Esophagus muscularis mucosa (tissue), 4 donors: ENCODE data around the gene SLC22A17. TPM values are rescaled to one million over a fixed set of nuclear protein-coding genes. Genes with fewer than 3 reads are reported as not detected.
"Not testable (repeated sequence)": the region's sequence is repeated elsewhere in the genome, so short reads cannot be mapped to it uniquely, and the experiment has no call there.

Source experiments
- DNase-seq: peaks from one replicate; pipeline ENCODE4 v3.0.0-alpha.2; 2017; ENCODE audit errors: extremely low spot score
- H3K27ac ChIP-seq, 4 donors: fragments of 200-600 bp; sonication (generic); replicated peaks in 1 of 4; 1 replicate in 3 of 4; 2 replicates in 1 of 4; pipeline ENCODE4 v1.5.1; 2016 to 2019; ENCODE audit warnings: mild to moderate bottlenecking in 1 of 4
- H3K27me3 ChIP-seq, 4 donors: fragments of 200-600 bp; sonication (generic); one replicate each; pipeline versions ENCODE4 v1.5.1 to v1.6.0; 2016 to 2019
- H3K36me3 ChIP-seq, 4 donors: fragments of 200-600 bp; sonication (generic); one replicate each; pipeline ENCODE4 v1.5.1; 2016 to 2019
- H3K4me1 ChIP-seq, 4 donors: fragments of 200-600 bp; sonication (generic); one replicate each; pipeline ENCODE4 v1.5.1; 2016 to 2019
- H3K4me3 ChIP-seq, 4 donors: fragments of 200-600 bp; sonication (generic); 1 replicate in 2 of 4; 2 replicates in 2 of 4; pipeline ENCODE4 v1.5.1; 2016 to 2019; ENCODE audit warnings: mild to moderate bottlenecking in 4 of 4, moderate library complexity in 1 of 4
- H3K9me3 ChIP-seq, 4 donors: fragments of 200-600 bp; sonication (generic); 1 replicate in 3 of 4; 2 replicates in 1 of 4; pipeline ENCODE4 v1.5.1; 2016 to 2019
- EP300 ChIP-seq: sonication (generic); formaldehyde crosslinking; IDR thresholded peaks from one replicate; pipeline ENCODE4 v1.6.1; 2017; ENCODE audit warnings: antibody characterized with exemption
- POLR2A ChIP-seq: fragments of 450-650 bp; IDR thresholded peaks from one replicate; pipeline ENCODE4 v1.6.1; 2017; ENCODE audit warnings: antibody characterized with exemption, moderate library complexity, mild to moderate bottlenecking, low read depth
- POLR2AphosphoS5 ChIP-seq, 2 donors: sonication (generic); formaldehyde crosslinking; IDR thresholded peaks; one replicate each; pipeline ENCODE4 v1.6.1; 2017; ENCODE audit warnings: antibody characterized with exemption in 2 of 2
- WGBS: methylation state at CpG from one replicate; pipeline ENCODE4 v1.1.5; 2018; 5-methylcytosine and 5-hydroxymethylcytosine counted together
- intact Hi-C: fragments of 100-400 bp; cut with DNase I; formaldehyde crosslinking; loops from one replicate; pipeline ENCODE4 v1.15.1; 2023
- total RNA-seq, 4 donors: library from RNA; depleted of rRNA; stranded (reverse); fragments of >200 nt; gene quantifications; one replicate each; pipeline versions ENCODE4 v1.1.0 to v1.2.1, GENCODE V29; 2016
- TF ChIP-seq, protein P1 (sequence below), 3 experiments: fragments of 200-600 bp in 2 of 3; fragments of 450-650 bp in 1 of 3; sonication (generic) in 2 of 3; IDR thresholded peaks; one replicate each; pipeline ENCODE4 v1.5.1; 2017 to 2019; ENCODE audit warnings: antibody characterized with exemption in 3 of 3, mild to moderate bottlenecking in 2 of 3, moderate library complexity in 1 of 3

Gene SLC22A17
- total RNA-seq, result 10 to 100 TPM; 12.5 to 36.9 (median 24.9) TPM

- Histone ChIP-seq H3K27ac (peak within 1 kb of the TSS; percentile 27 to 81 (median 60)), H3K36me3 (peaks cover 0 to 19% (median 7%) of the 10 kb centered on the region in 4 donors), H3K9me3 (no peaks in the 10 kb centered on the region), H3K4me1 (peaks cover 10 to 22% (median 21%) of the 10 kb centered on the region in 4 donors), H3K4me3 (peak within 1 kb of the TSS; percentile 62 to 88 (median 70)), H3K27me3 (no peaks in the 10 kb centered on the region)
- DNase-seq, result no peak
- intact Hi-C loops, result no loop called here
- 1% methylated on average over 29 of the region's 42 CpGs for WGBS
- peak; percentile 94 for TF ChIP-seq POLR2AphosphoS5 (IDR thresholded peaks at IDR 0.05)
- no peak for TF ChIP-seq POLR2A
- TF ChIP-seq, protein P1, sequence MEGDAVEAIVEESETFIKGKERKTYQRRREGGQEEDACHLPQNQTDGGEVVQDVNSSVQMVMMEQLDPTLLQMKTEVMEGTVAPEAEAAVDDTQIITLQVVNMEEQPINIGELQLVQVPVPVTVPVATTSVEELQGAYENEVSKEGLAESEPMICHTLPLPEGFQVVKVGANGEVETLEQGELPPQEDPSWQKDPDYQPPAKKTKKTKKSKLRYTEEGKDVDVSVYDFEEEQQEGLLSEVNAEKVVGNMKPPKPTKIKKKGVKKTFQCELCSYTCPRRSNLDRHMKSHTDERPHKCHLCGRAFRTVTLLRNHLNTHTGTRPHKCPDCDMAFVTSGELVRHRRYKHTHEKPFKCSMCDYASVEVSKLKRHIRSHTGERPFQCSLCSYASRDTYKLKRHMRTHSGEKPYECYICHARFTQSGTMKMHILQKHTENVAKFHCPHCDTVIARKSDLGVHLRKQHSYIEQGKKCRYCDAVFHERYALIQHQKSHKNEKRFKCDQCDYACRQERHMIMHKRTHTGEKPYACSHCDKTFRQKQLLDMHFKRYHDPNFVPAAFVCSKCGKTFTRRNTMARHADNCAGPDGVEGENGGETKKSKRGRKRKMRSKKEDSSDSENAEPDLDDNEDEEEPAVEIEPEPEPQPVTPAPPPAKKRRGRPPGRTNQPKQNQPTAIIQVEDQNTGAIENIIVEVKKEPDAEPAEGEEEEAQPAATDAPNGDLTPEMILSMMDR (IDR thresholded peaks at IDR 0.05), result peak in 2 of 3 experiments; percentile 11 to 40
- TF ChIP-seq EP300, result no peak
Measured at GRCh38 chr14:23352506-23353432, at the start of gene SLC22A17. SLC22A17 (minus strand) TSS chr14:23352887.

- DNase-seq, result no peak
Measured at GRCh38 chr14:23401291-23401690, 48.6 kb upstream of the SLC22A17 start.

DNA sequence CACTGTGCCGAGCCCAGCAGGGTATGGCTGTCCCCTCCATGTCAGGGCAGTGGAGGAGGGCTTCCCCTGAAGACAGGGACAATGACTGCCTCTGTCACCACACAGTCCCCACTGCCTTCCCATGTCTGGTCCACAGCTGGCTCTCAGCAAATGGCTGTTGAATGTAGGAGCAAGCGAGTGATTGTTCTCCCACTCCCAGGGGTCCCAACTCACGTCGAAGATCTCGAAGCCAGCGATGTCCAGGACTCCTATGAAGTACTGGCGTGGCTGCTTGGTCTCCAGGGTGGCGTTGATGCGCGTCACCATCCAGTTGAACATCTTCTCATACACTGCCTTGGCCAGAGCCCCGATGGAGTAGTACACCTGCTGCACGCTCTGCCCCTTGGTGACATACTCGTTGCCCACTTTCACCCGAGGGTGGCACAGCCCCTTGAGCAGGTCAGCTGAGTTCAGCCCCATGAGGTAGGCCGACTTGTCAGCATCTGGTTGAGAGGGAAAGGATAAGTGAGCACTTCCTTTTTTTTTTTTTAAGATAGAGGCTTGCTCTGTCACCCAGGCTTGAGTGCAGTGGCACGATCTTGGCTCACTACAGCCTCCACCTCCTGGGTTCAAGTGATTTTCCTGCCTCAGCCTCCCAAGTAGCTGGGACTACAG, 47.9 kb upstream of the SLC22A17 start:
- H3K27ac ChIP-seq, DNase-seq, H3K9me3 ChIP-seq, intact Hi-C loops, H3K4me1 ChIP-seq, H3K4me3 ChIP-seq: not testable (repeated sequence)
- Histone ChIP-seq H3K36me3 (peaks cover 0 to 90% (median 0%) of the 10 kb centered on the region in 4 donors), H3K27me3 (peaks cover 0 to 12% (median 0%) of the 10 kb centered on the region in 4 donors)
- 82% methylated on average over 16 of the region's 16 CpGs for WGBS

More at GRCh38 chr14:23401291-23401690, 48.6 kb upstream of the SLC22A17 start:
- 85% methylated on average over 3 of the region's 4 CpGs for WGBS
- no peak overlapping the region for H3K4me3 ChIP-seq
- peaks cover 0 to 12% (median 0%) of the 10 kb centered on the region in 4 donors for H3K27me3 ChIP-seq
- no peaks in the 10 kb centered on the region for H3K4me1 ChIP-seq
- no peaks in the 10 kb centered on the region for H3K9me3 ChIP-seq
- H3K36me3 ChIP-seq, result peaks cover 0 to 90% (median 0%) of the 10 kb centered on the region in 4 donors
- H3K27ac ChIP-seq, result no peak overlapping the region
- TF ChIP-seq EP300 (no peak), POLR2A (no peak), POLR2AphosphoS5 (IDR thresholded peaks at IDR 0.05) (no peak)
- TF ChIP-seq, protein P1 (IDR thresholded peaks at IDR 0.05), result no peak
- intact Hi-C loops, result no loop called here

DNA sequence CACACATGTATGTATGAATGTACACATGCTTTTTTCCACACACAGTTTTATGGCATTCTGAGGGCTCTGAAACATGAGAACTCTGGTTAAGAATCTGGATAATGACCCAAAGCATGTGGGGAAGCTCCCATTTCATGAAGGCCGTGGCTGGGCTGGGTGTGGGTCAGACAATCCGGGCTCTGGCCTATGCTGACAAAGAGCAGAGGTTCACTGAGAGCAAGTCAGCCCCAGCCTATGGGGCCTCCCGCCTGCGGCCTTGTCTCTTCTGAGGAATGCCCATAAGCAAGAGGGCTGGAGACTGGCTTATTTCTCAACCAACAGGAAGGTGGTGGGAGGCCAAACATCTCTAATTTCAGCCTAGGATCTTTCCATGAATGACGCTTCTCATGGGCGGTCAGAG, 46.9 kb upstream of the SLC22A17 start:
- Histone ChIP-seq H3K36me3 (peaks cover 0 to 88% (median 0%) of the 10 kb centered on the region in 4 donors), H3K27me3 (peaks cover 0 to 8% (median 0%) of the 10 kb centered on the region in 4 donors), H3K4me3 (no peak overlapping the region), H3K27ac (no peak overlapping the region), H3K4me1 (no peaks in the 10 kb centered on the region), H3K9me3 (no peaks in the 10 kb centered on the region)
- TF ChIP-seq POLR2A (no peak), POLR2AphosphoS5 (IDR thresholded peaks at IDR 0.05) (no peak), EP300 (no peak)
- TF ChIP-seq, protein P1 (IDR thresholded peaks at IDR 0.05), result no peak
- no peak for DNase-seq
- intact Hi-C loops, result no loop called here
- 86% methylated on average over 6 of the region's 6 CpGs for WGBS

DNA sequence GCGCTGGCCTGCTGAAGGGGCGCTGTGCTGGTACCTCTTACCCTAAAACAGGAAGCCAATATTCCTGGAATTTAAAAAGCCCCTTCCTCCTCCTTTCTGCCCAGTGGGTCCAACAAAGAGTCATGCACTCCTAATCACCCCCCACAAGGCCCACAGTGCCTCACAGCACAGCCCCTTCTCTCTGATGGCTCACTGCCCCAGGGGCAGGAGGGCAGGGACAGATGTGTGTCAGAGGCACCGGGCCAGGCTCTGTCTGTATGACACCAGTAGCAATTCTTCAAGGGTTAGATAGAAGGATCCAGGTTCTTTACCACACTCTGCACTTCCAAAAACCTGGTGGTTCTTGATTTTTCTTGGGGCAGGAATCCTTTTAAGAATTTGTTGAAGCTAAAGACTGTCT, 46.4 kb upstream of the SLC22A17 start:
- no peak for DNase-seq
- TF ChIP-seq, protein P1 (IDR thresholded peaks at IDR 0.05), result no peak
- TF ChIP-seq POLR2AphosphoS5 (IDR thresholded peaks at IDR 0.05) (no peak), EP300 (no peak), POLR2A (no peak)
- Histone ChIP-seq H3K9me3 (no peaks in the 10 kb centered on the region), H3K27me3 (peaks cover 0 to 8% (median 0%) of the 10 kb centered on the region in 4 donors), H3K36me3 (peaks cover 0 to 86% (median 0%) of the 10 kb centered on the region in 4 donors), H3K4me1 (no peaks in the 10 kb centered on the region), H3K4me3 (no peak overlapping the region), H3K27ac (no peak overlapping the region)
- intact Hi-C loops, result no loop called here
- 100% methylated on average over 3 of the region's 3 CpGs for WGBS
